Fibroblast of lung (primary cell): ENCODE measurements around the gene B3GALT2.

Experiments used
- EZH2 ChIP-seq: IDR thresholded peaks from 2 replicates; pipeline ENCODE4 v1.5.1; 2012; ENCODE audit warnings: low read length, control low read depth, mild to moderate bottlenecking; ENCODE audit errors: missing control alignments
- TF ChIP-seq, protein P1 (sequence below), 2 donors: IDR thresholded peaks in 1 of 2; conservative IDR thresholded peaks in 1 of 2; 1 replicate in 1 of 2; 2 replicates in 1 of 2; pipeline ENCODE4 v1.5.1; 2011 to 2012; ENCODE audit warnings: low read length in 2 of 2, control low read depth in 1 of 2, inconsistent platforms in 1 of 2, low read depth in 1 of 2, mild to moderate bottlenecking in 1 of 2

DNA sequence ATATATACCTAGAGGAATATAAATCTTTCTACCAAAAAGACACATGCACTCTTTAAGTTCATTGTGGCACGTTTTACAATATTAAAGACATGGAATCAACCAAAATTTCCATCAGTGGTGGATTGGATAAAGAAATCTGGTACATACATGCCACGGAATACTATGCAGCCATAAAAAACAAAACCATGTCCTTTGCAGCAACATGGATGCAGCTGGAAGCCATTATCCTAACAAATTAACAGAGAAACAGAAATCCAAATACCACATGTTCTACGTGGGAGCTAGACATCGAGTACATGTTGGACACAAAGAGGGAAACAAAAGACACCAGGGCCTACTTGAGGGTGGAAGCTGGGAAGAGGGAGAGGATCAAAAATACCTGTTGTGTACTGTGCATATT lies 33.0 kb upstream of the B3GALT2 start:
- TF ChIP-seq, protein P1, sequence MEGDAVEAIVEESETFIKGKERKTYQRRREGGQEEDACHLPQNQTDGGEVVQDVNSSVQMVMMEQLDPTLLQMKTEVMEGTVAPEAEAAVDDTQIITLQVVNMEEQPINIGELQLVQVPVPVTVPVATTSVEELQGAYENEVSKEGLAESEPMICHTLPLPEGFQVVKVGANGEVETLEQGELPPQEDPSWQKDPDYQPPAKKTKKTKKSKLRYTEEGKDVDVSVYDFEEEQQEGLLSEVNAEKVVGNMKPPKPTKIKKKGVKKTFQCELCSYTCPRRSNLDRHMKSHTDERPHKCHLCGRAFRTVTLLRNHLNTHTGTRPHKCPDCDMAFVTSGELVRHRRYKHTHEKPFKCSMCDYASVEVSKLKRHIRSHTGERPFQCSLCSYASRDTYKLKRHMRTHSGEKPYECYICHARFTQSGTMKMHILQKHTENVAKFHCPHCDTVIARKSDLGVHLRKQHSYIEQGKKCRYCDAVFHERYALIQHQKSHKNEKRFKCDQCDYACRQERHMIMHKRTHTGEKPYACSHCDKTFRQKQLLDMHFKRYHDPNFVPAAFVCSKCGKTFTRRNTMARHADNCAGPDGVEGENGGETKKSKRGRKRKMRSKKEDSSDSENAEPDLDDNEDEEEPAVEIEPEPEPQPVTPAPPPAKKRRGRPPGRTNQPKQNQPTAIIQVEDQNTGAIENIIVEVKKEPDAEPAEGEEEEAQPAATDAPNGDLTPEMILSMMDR (conservative IDR thresholded peaks at IDR 0.05 in 1 of 2, IDR thresholded peaks at IDR 0.05 in 1 of 2; ENCODE audit: low read depth in 1 of 2, low read length in 2 of 2), result no peak
- no peak for TF ChIP-seq EZH2
